HEK293T (cell line): ENCODE results near the gene KRTAP1-4.

Source experiments
- CTCF ChIA-PET: fragments of 350-600 bp; formaldehyde crosslinking; extraction: SDS; loops from one replicate; lab custom pipeline; 2021; ENCODE audit warnings: antibody characterized with exemption, inconsistent platforms; lab: Yijun Ruan, JAX
- POLR2A ChIA-PET: fragments of 350-600 bp; formaldehyde crosslinking; extraction: SDS; loops from one replicate; lab custom pipeline; 2020; ENCODE audit warnings: antibody characterized with exemption, inconsistent platforms; lab: Yijun Ruan, JAX
- DNase-seq: peaks from one replicate; pipeline ENCODE4 v3.0.0; 2012; ENCODE audit warnings: mixed read lengths; ENCODE audit errors: extremely low spot score
- ARNT ChIP-seq: fragments of 450-650 bp; IDR thresholded peaks from 2 replicates; pipeline ENCODE4 v1.6.1; 2017; ENCODE audit warnings: mild to moderate bottlenecking
- BHLHE40 ChIP-seq: fragments of 450-650 bp; IDR thresholded peaks from 2 replicates; pipeline ENCODE4 v1.6.1; 2016; ENCODE audit warnings: mild to moderate bottlenecking, moderate library complexity, borderline replicate concordance
- CTBP1 ChIP-seq: fragments of 450-650 bp; IDR thresholded peaks from 2 replicates; pipeline ENCODE4 v1.6.1; 2016; ENCODE audit warnings: borderline replicate concordance
- ELF4 ChIP-seq: fragments of 450-650 bp; IDR thresholded peaks from 2 replicates; pipeline ENCODE4 v1.6.1; 2017; ENCODE audit warnings: antibody characterized with exemption
- FOXA1 ChIP-seq: fragments of 450-650 bp; IDR thresholded peaks from 2 replicates; pipeline ENCODE4 v1.6.1; 2016; ENCODE audit warnings: mild to moderate bottlenecking
- FOXK2 ChIP-seq: fragments of 450-650 bp; IDR thresholded peaks from 2 replicates; pipeline ENCODE4 v1.6.1; 2016; ENCODE audit warnings: mild to moderate bottlenecking
- FOXM1 ChIP-seq: fragments of 450-650 bp; IDR thresholded peaks from 2 replicates; pipeline ENCODE4 v1.6.1; 2017; ENCODE audit warnings: mild to moderate bottlenecking, borderline replicate concordance
- HDGF ChIP-seq: fragments of 450-650 bp; IDR thresholded peaks from 2 replicates; pipeline ENCODE4 v1.6.1; 2017; ENCODE audit warnings: antibody characterized with exemption, borderline replicate concordance
- L3MBTL2 ChIP-seq: fragments of 450-650 bp; conservative IDR thresholded peaks from 2 replicates; pipeline ENCODE4 v1.6.1; 2016; ENCODE audit warnings: mild to moderate bottlenecking
- LEF1 ChIP-seq: fragments of 450-650 bp; IDR thresholded peaks from 2 replicates; pipeline ENCODE4 v1.6.1; 2017; ENCODE audit warnings: mild to moderate bottlenecking, borderline replicate concordance
- NFRKB ChIP-seq: fragments of 450-650 bp; IDR thresholded peaks from 2 replicates; pipeline ENCODE4 v1.6.1; 2016; ENCODE audit warnings: mild to moderate bottlenecking, moderate library complexity
- PKNOX1 ChIP-seq: fragments of 450-650 bp; IDR thresholded peaks from 2 replicates; pipeline ENCODE4 v1.6.1; 2016
- SP1 ChIP-seq: fragments of 450-650 bp; IDR thresholded peaks from 2 replicates; pipeline ENCODE4 v1.6.1; 2017
- SUZ12 ChIP-seq: fragments of 450-650 bp; IDR thresholded peaks from 2 replicates; pipeline ENCODE4 v1.6.1; 2016; ENCODE audit warnings: mild to moderate bottlenecking
- TARDBP ChIP-seq: fragments of 450-650 bp; IDR thresholded peaks from 2 replicates; pipeline ENCODE4 v1.6.1; 2016
- ZNF384 ChIP-seq: fragments of 450-650 bp; IDR thresholded peaks from 2 replicates; pipeline ENCODE4 v1.6.1; 2016

Gene KRTAP1-4, protein sequence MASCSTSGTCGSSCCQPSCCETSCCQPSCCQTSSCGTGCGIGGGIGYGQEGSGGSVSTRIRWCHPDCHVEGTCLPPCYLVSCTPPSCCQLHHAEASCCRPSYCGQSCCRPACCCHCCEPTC

GRCh38 chr17:41029633-41030245 lies at the start of gene KRTAP1-4:
TSS of gene KRTAP1-4 (minus strand) at chr17:41030195. CDS start at chr17:41030078, 117 bp downstream.
- TF ChIP-seq FOXK2 (no peak), CTBP1 (no peak), SUZ12 (no peak), ELF4 (no peak), ZNF384 (no peak), SP1 (no peak), TARDBP (no peak), PKNOX1 (no peak), NFRKB (no peak), L3MBTL2 (no peak), FOXA1 (no peak), ARNT (no peak), BHLHE40 (no peak), HDGF (no peak), FOXM1 (no peak)
- ChIA-PET CTCF (no interaction called here), POLR2A (no interaction called here)
- no peak for DNase-seq

DNA sequence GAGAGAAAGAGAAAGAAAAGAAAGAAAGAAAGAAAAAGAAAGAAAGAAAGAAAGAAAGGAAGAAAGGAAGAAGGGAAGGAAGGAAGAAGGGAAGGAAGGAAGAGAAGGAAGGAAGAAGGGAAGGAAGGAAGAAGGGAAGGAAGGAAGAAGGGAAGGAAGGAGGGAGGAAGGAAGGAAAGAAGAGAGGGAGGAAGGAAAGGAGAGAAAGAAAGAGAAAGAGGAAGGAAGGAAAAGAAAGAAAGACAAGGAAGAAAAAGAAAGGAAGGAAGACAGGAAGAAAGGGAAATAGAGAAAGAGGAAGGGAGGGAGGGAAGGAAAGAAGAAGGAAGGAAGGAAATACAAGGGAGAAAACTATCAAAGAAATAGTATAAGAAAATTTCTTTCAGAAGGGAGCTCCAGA lies 46.8 kb upstream of the KRTAP1-4 start:
- CTCF ChIA-PET: no interaction called here
- TF ChIP-seq PKNOX1: no peak
- no peak for TF ChIP-seq ARNT
- no peak for TF ChIP-seq L3MBTL2
- TF ChIP-seq SUZ12: no peak
- TF ChIP-seq FOXM1: no peak
- no peak for TF ChIP-seq HDGF
- no peak for TF ChIP-seq SP1
- TF ChIP-seq ZNF384: no peak
- TF ChIP-seq CTBP1: no peak
- no peak for DNase-seq
- POLR2A ChIA-PET: no interaction called here

DNA sequence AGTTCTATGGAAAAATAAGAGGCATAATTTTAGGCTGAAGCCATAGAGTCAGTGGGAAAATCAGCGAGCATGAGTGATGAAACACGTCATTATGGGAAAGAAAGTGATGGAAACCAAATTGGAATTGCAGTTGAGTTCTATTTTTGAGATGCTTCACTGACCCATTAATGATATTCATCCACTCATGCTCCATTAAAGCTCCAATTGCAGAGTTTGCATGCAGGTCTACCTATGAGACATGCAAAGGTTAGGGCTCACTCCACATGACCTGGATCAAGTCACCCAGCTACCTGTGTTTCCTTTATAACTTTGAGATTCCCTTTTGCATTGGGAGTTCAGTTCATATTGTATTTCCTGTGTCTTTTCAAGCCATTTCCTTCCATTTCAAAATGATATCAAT lies 43.7 kb upstream of the KRTAP1-4 start:
- POLR2A ChIA-PET: no interaction called here
- CTCF ChIA-PET: no interaction called here
- TF ChIP-seq SUZ12: no peak
- no peak for DNase-seq

DNA sequence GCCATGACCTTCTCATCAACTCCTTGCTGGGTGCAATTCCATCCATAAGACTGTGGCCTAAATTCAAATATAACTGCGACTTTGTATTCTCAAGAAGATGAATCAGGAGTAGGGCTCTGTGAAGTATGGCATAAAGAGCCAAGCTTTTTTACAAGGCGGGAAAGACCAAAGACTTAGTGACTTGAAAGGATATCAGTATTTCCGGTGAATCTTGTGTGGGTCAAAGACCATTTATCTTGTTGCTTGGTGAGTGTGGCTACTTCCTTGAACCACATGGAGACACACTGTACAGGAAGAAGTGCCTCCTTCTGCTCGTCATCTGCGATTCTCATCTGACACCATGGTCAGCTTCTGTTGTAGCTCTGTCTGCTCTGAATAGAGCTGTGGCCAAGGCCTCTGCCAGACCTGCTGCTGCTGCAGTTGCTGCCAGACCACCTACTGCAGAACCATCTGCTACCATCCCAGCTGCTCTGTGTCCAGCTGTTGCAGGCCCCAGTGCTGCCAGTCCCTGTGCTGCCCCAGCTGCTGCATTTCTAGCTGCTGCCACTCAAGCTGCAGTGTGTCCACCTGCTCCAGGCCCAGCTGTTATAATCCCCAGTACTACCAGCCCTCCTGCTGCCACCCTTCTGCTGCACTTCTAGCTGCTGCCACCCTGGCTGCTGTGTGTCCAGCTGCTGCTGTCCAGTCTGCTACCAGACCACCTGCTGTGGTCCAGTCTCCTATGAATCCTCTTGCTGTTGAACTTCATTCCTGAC lies 41.8 kb upstream of the KRTAP1-4 start:
- POLR2A ChIA-PET: no interaction called here
- CTCF ChIA-PET: no interaction called here
- no peak for DNase-seq
- no peak for TF ChIP-seq ZNF384
- TF ChIP-seq BHLHE40: no peak
- no peak for TF ChIP-seq NFRKB
- TF ChIP-seq TARDBP: no peak
- TF ChIP-seq ARNT: no peak
- TF ChIP-seq FOXM1: no peak
- TF ChIP-seq HDGF: no peak
- no peak for TF ChIP-seq FOXK2
- TF ChIP-seq CTBP1: no peak

DNA sequence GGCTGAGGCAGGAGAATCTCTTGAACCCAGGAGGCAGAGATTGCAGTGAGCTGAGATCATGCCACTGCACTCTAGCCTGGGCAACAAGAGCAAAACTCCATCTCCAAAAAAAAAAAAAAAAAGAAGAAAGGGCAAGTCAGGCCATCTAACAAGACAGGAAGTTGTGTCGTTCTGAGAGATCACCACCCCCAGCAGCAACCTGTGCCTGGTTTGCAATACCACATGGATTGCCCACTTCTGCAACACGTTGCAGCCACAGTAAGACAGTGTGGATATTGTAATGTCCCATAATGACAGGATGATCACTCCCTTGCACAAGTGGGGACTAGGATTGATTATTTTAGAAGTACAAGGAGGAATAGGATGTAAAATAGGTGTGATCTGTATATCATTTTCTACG lies 39.0 kb upstream of the KRTAP1-4 start:
- ChIA-PET POLR2A (no interaction called here), CTCF (no interaction called here)
- no peak for DNase-seq
- TF ChIP-seq FOXM1: no peak
- TF ChIP-seq ELF4: no peak
- no peak for TF ChIP-seq HDGF
- no peak for TF ChIP-seq TARDBP
- no peak for TF ChIP-seq ARNT
- TF ChIP-seq CTBP1: no peak
- no peak for TF ChIP-seq FOXK2
- TF ChIP-seq NFRKB: no peak
- TF ChIP-seq PKNOX1: no peak
- TF ChIP-seq LEF1: no peak
- TF ChIP-seq ZNF384: no peak
- no peak for TF ChIP-seq SP1
- no peak for TF ChIP-seq FOXA1
- TF ChIP-seq SUZ12: no peak
- no peak for TF ChIP-seq BHLHE40
- no peak for TF ChIP-seq L3MBTL2

- ChIA-PET CTCF (no interaction called here), POLR2A (no interaction called here)
- DNase-seq: no peak
- TF ChIP-seq ZNF384: no peak
- TF ChIP-seq CTBP1: no peak
- no peak for TF ChIP-seq ELF4
- no peak for TF ChIP-seq FOXK2
- no peak for TF ChIP-seq PKNOX1
- TF ChIP-seq L3MBTL2: no peak
- no peak for TF ChIP-seq ARNT
- TF ChIP-seq NFRKB: no peak
- no peak for TF ChIP-seq SUZ12
- TF ChIP-seq LEF1: no peak
- no peak for TF ChIP-seq TARDBP
- TF ChIP-seq SP1: no peak
- TF ChIP-seq BHLHE40: no peak
- no peak for TF ChIP-seq FOXM1
- no peak for TF ChIP-seq HDGF
- TF ChIP-seq FOXA1: no peak
These were observed 37.3 kb upstream of the KRTAP1-4 start for GRCh38 chr17:41067281-41067680.
